ENCODE results near the gene EYA3. TPM values are rescaled to one million over a fixed set of nuclear protein-coding genes. Genes with fewer than 3 reads are reported as not detected.
"Not testable (repeated sequence)": the region's sequence is repeated elsewhere in the genome, so short reads cannot be mapped to it uniquely, and the experiment has no call there.

EYA3 gene
- total RNA-seq, 1 donor from 2014 or later: 9.2 TPM

DNA sequence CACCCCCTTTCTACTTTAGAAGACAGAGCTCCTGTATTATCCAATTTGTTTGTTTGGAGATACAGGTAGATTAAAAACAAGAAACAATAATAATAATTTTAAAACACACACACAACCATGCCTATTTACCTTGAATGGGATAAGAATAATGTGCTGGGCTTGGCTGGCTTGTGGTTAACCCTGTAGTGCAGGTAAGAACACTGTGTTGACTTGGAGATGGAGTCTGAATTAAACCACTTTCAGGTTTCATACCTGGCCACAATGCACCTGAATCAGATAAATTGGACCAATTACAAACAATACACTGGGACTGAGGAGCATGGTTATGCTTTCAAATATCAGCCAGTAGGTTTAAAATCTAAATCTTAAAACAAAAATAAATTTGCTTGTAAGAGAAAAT, 60.8 kb downstream of the EYA3 start:
- no peak for DNase-seq

DNA sequence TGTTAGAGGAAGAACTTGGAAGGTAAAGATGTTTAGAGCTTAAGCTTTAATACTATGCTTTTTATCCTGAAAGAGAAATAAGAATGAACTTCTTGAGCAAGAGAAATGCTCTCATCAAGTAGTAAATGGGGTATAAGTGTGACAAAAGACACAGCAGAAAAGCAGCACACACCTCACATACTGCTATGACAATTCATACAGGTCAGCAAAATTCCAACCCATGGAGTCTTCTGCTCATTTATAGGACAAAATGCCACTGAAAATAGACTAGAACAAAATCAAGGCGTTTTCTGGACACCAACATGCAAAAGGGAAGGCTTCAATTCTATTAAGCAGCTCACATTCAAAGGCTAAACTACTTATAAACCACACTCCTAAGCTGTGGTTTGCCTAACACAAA, 61.2 kb downstream of the EYA3 start:
- no peak for DNase-seq

DNA sequence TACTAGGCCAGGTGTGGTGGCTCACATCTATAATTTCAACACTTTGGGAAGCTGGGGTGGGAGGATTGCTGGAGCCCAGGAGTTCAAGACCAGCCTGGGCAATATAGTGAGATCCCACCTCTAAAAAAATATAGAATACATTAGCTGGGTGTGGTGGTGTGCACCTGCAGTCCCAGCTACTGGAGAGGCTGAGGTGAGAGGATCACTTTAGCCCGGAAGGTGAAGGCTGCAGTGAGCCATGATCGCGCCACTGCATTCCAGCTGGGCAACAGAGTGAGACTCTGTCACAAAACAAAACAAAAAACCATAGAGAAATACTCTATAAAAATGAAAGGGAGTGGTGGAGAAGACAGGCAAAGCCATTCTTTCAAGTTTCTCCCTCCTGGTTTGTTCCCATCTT, 62.1 kb downstream of the EYA3 start:
- DNase-seq: no peak

DNA sequence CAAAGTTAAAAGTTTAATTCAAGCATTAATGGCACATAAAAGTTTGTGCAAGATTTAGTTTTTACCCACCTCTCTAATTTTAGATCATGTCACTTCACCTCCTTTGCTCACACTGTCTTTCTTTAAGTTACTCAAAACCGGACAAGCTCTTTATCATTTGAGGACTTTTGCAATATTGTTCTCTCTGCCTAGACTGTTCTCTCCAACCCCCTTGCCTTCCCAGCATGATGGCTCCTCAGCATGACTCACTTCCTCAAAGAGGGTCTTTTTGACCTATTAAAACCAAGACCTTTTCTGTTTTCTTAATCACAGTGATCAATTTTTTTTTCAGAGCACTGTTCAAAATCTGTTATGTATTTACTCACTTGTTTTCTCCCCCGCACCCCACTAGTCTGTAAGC, 67.3 kb downstream of the EYA3 start:
- DNase-seq: no peak

DNA sequence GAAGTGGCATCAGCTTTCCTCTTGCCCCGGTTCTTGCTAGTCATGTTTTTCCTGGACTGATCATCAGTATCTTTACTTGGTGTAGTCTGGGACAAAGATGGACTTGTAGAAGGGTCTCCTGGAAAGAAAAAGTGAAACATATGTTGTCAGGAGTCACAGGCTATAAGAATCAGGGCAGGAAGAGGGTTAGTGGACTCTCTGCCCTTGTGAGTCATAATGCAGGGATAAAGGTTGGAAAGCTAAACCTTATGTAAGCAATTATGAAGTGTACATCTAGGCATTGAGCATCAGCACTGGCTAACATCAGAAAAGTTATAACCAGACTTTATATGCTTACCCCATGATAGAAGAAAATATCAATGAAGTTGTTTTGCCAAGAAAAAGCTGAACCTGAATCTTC, 77.4 kb downstream of the EYA3 start:
- DNase-seq: no peak

DNA sequence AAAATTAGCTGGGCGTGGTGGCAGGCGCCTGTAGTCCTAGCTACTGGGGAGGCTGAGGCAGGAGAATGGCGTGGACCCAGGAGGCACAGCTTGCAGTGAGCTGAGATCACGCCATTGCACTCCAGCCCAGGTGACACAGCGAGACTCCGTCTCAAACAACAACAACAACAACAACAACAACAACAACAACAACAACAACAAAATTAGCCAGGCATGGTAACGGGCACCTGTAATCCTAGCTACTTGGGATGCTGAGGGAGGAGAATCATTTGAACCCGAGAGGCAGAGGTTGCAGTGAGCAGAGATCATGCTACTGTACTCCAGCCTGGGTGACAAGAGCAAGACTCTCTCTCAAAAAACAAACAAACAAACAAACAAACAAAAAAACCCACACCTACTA, 85.3 kb downstream of the EYA3 start:
- not testable (repeated sequence) for DNase-seq

DNA sequence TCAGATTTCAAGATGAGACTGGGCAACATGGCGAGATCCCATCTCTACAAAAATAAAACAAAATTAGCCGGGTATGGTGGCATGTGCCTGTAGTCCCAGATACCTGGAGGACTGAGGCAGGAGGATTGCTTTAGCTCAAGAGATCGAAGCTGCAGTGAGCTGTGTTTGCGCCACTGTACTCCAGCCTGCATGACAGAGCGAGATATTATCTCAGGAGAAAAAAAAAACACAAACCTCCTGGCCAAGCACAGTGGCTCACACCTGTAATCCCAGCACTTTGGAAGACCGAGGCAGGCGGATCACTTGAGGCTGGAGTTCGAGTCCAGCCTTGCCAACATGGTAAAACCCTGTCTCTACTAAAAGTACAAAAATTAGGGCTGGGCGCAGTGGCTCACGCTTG, 85.8 kb downstream of the EYA3 start:
- DNase-seq: no peak

DNA sequence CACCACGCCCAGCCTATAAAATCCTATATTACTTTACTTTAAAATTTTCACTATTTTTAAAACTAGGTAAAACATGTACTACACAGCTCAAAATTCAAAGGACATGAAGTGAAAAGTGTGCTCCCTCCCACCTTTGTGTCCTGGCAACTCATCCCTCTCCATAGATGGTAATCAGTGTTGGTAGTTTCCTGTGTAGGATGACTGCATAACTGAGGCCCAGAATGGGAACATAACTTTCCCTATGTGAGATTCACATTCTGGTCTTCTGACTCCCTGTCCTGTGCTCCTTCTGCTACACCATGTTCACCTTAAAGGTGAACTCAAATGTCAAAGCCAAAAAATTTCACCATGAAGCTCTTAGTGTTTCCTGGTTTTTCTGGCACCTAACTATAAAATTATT, 89.4 kb downstream of the EYA3 start:
- no peak for DNase-seq

DNA sequence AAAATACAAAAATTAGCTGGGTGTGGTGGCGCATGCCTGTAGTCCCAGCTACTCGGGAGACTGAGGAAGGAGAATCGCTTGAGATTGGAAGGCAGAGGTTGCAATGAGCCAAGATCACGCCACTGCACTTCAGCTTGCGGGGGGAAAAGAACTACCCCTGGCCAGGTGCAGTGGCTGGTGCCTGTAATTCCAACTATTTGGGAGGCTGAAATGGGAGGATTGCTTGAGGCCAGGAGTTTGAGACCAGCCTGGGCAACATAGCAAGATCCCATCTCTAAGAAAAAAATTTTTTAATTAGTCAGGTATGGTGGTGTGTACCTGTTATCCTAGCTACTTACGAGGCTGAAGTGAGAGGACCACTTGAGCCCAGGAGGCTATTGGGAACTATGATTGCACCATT, 93.9 kb downstream of the EYA3 start:
- DNase-seq: not testable (repeated sequence)

DNA sequence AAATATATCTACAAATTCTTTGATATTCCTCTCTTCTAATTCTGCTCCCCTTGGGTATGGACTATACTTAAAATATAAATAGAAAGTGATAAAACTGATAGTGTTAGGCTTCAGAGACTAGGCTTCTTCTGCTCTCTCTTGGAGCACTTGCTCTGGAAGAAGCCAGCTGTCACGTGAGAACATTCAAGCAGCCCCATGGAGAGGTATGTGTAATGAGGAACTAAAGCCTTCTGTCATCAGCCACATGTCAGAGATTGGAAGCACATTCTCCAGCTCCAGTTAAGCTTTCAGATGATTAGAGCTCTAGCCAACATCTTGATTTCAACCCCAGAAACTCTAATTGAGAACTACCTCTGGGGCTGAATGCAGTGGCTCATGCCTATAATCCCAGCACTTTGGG, 94.3 kb downstream of the EYA3 start:
- DNase-seq: no peak

DNA sequence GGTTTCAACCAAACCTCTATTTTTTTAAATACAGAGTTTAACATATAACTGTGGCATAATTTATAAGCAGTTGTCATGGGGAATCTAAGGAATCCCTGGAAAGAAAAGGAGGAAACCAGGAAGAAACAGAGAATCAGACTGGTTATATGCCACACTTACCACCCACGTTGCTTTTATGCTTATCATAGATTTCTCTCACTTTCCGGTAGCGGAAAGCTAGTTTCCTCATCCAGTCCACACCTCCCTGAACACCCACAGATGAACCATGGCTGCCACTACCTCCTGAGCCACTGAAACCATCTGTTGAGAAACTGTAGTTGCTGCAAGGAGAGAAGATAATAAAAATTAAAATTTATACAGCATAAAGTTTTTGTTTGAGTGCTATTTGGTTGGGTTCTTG, 95.2 kb downstream of the EYA3 start:
- no peak for DNase-seq

DNA sequence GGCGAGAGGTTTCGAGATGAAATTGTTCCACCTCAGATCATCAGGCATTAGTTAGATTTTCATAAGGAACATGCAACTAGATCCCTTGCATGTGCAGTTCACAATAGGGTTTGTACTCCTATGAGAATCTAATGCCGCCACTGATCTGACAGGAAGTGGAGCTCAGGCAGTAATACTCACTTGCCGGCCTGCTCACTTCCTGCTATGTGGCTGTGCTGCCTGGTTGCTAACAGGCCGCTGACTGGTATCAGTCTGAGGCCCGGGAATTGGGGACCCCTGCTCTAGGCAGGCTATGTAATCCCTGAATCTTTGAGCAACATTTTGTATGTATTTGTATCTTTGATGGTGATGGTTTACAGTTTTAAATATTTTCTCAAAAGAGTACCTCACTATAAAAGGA, 96.1 kb downstream of the EYA3 start:
- DNase-seq: no peak

DNA sequence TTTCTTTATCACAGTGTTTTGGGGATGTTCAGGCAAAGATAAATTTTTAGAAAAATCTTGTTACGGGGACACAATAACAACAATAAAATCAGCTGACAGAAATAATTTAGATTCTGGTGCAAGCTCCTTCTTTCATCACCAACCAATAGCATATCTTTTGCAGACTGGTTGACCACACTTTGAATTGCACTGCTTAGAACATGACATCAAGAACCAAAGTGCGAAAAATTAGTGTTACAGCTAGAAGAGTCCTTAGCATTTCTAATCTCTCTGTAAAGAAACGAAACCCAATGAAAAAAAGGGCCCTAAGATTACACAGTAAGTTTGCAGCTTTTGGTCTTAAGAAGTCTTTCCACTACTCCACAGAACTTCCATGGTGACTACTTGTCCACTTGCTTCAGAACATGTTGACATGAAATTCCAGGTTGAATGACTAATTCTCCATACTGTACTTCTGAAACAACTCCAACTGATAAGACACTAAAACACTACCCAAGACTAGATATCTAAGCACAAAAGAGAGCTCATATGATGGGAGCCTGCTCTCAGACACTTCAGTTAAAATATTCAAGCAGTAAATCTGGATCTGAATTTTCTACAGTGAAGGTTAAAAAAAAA, 97.4 kb downstream of the EYA3 start:
- DNase-seq: no peak

DNA sequence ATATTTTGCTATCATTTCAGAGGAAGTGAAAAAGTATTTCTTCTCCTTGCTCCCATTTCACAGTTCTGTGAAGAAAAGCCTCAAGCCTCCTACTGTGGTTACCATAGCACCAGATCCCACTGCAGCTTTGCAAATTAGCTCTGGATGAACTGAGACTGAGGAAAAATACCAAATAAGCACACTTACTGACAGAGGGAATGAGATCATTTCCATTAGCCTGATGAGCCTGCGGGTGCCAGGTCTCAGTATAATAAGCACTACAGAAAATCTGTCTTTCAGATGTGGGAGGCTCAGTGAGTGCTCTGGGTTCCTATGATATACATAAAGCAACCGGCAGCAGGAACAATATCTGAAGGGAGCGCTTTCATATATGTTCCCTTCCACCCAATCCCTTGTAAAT, 107.3 kb downstream of the EYA3 start:
- DNase-seq: no peak

DNA sequence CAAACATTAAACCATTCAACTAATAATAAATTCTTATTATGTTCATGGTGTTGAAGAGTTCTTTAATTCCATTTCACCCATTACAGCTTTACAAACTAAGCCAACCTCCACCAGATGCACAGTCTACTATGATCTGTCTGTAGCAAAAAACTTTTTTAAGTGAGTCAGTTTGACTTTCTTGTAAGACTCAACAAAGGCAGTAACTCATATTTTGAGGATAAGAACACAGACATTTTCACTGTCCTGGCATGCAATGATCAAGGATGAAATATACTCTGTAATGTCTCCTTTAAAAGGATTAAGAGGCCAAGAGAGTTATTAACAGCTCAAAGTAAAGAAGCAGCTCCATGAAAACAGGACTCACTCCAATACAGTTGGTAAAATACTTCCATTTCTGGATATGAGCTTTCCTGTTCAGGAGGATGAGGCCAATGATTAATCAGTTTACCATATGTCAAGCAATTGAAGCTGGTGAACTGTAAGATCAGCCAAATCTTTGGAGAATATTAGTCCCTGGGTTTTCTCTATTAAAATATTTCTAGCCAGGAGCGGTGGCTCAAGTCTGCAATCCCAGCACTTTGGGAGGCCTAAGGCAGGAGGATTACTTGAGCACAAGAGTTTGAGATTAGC, 108.1 kb downstream of the EYA3 start:
- no peak for DNase-seq

DNA sequence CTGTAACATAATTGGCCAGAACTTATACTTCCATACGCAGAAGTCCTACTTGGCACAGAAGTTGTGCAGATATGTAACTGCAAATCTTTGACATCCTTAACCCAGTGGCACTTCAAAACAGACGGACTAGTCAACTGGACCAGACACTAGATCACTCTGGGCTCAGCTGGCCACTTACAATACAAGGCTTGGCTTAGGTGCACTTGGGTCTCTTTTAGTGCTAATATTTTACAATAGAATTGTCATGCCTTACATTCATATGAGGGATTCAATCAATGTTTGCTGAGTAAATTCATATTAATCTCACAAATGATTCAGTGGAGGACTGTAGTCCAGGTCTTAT, 108.6 kb downstream of the EYA3 start:
- DNase-seq: no peak

DNA sequence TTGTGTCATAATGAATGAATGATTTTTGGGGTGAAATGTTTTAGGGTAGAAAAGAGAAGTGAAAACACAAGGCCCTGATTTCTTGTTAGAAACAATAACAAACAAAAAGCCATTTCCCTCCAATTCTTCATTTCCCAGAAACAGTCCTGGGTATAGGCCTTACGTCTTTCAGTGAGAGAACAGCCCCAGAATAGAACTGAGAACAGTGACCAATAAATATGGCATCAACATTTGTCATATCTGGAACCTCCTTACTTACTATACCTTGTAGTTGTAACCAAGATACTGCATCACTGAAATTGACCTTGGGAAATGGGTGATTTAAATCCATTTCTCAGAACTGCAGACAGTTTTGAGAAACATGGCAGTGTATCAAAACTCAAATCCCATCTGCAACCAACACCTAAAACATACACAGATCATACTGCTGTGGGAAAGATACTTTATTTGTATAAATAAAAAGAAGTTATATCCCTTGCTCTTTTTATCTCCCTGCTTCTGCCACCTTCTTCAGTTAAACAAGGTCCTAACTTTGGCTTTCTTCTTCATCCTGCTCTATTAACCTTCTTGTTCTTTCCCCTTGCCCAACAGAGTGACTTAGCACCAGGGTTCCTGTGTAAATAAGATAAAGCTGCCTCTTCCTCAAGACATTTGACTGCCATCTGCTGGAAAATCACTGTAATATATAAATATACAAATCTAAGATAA, 109.1 kb downstream of the EYA3 start:
- DNase-seq: no peak

DNA sequence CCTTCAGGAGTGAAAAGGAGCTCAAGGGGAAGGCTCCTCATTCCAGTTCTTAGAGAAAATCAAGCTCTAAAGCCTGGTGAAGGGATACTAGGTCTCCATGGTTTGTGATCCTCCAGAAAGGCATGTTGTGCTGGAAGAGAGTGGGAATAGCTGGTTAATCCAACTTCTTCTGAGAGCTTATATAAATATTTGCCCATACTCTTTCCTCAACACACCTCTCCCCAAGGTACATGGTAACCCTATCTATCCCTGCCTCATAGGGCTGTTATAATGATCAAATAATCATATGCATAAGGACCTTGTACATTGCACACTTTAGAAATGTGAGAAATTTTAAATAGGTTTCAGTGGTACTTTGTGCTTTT, 114.0 kb downstream of the EYA3 start:
- DNase-seq: no peak

DNA sequence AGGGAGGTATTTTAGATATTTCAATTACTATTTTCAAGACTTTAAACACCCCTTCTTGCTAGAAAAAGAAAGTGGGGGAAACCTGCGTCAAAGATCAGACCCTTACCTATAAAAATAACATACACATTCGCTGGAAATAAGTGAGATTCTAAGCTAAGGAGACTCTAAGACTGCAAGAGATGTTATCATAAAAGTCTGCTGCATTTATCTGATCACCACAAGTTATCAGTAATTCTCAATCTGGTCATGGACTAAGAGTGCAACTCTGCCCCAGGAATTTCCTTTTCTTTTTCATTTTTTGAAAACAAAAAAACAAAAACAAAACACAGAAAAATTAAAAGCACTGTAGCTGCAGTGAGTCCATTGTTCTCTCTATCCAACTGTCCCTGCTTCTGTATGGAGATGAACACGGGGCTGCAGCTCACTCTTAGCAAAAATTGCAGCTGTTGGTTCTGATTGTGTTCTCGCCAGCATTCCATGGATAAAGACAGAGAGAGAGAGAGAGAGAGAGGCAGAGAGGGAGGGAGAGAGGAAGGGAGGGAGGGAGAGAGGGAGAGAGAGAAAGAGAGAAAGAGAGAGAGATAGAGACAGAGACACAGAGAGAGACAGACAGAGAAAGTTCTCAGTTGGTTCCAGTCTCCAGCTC, 114.5 kb downstream of the EYA3 start:
- no peak for DNase-seq

DNA sequence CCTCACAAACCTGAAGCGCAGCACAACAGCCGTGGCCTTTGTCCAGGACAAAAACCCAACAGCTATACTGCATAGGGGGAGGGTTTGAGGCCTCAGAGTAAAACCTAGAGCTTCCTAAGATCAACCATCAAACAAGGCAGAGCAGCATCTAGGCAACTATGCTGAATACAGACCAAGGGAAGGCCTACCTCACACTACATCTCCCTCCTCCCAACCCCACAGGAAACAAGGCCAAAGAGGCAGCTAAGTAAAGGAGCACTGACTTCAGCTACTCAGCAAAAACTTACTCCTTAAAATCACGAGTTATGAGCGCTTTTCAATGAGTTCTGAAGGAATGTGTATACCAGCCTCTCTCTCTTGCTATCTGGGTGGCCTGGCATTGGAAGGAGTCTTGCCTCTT, 116.3 kb downstream of the EYA3 start:
- no peak for DNase-seq

DNA sequence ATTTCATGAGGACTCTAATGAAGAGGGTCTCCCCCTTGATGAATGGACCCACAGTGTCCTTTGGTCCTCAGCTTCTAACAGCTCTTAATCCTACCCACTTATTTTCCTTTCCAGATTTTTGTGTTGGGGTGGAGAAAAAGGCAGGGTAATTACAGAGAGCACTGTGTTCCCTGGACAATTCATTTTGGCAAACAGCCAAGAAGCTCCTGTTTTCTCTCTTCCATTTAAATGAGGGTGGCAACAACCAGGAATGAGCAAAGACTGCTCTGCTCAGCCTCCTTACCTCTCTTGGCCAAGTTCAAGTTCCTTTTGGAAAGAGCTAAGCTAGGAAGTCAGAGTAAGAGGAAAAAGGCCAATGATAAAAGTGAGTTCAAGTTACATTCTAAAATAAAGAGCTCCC, 116.7 kb downstream of the EYA3 start:
- no peak for DNase-seq

DNA sequence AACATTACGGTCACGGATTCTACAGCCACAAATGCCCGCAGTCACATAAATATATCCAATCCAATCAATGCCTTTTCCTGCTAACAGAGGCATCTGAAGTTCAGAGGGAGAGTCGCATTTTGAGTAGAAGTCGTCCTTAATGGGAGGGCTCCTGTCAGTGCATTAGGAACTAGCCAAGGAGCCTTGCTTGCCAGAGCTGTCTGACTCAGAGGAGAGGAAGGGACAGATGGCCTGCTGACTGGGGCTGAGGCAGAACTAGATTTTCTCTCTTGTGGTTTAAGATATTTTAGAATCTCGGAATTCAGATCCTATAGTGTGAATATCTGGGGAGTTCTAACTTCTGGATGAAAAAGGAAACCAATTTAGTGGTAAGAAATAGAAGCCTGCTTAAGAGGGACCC, 118.0 kb downstream of the EYA3 start:
- DNase-seq: no peak

DNA sequence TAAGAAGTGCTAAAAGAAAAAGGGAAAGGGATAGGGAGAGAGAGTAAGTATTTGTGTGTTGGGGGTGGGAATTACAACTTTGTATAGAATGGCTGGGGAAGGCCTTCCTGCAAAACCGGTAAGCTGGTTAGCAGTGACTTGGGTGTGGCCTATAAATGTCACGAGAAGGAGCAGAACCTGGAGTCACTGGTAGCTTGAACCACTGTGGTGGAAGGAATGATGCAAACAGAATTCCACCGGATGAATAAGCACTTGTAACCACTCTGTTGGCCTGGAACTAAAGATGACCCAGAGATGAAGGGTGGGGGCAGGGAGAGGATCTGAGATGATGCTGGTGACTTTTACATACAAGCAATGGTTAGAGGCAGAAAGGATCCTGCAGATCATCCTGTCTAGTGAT, 119.7 kb downstream of the EYA3 start:
- DNase-seq: no peak

All from occipital lobe (tissue), 2 donors.